ENCODE data around the gene GASK1B.

The GASK1B gene

GRCh38 chr4:158172261-158173258 is at the start of gene GASK1B:
GASK1B (minus strand) TSS chr4:158173025; CDS start chr4:158171375, 1,650 bp downstream.
- peak; percentile 87 for DNase-seq

- DNase-seq, result no peak
Measured at GRCh38 chr4:158219623-158220022, 46.8 kb upstream of the GASK1B start.

- no peak for DNase-seq
Measured at GRCh38 chr4:158217763-158218162, 44.9 kb upstream of the GASK1B start.

- no peak for DNase-seq
Measured at GRCh38 chr4:158214856-158215255, 42.0 kb upstream of the GASK1B start.

- no peak for DNase-seq
Measured at GRCh38 chr4:158213466-158213865, 40.6 kb upstream of the GASK1B start.

- peak; percentile 46 for DNase-seq
Measured at GRCh38 chr4:158211222-158211621, 38.4 kb upstream of the GASK1B start.

GRCh38 chr4:158209825-158210807 is 37.3 kb upstream of the GASK1B start, which contains the start of gene TMEM144:
TMEM144 (plus strand) TSS chr4:158210486; CDS start chr4:158212668, 2,182 bp downstream.
- DNase-seq, result peak; percentile 89

- peak; percentile 35 for DNase-seq
Measured at GRCh38 chr4:158208963-158209640, 36.3 kb upstream of the GASK1B start.

- no peak for DNase-seq
Measured at GRCh38 chr4:158203929-158204328, 31.1 kb upstream of the GASK1B start.

- DNase-seq, result no peak
Measured at GRCh38 chr4:158203436-158203835, 30.6 kb upstream of the GASK1B start.

GRCh38 chr4:158202481-158202880 is 29.7 kb upstream of the GASK1B start:
- DNase-seq, result no peak

GRCh38 chr4:158201876-158202275 is 29.1 kb upstream of the GASK1B start:
- no peak for DNase-seq

- no peak for DNase-seq
Measured at GRCh38 chr4:158201322-158201721, 28.5 kb upstream of the GASK1B start.

- no peak for DNase-seq
Measured at GRCh38 chr4:158200214-158200613, 27.4 kb upstream of the GASK1B start.

GRCh38 chr4:158197194-158197776 is 24.5 kb upstream of the GASK1B start:
- no peak for DNase-seq

- no peak for DNase-seq
Measured at GRCh38 chr4:158195297-158195696, 22.5 kb upstream of the GASK1B start.

- DNase-seq, result peak; percentile 59
Measured at GRCh38 chr4:158193171-158193749, 20.4 kb upstream of the GASK1B start.

- DNase-seq, result no peak
Measured at GRCh38 chr4:158192439-158193158, 19.8 kb upstream of the GASK1B start.

- no peak for DNase-seq
Measured at GRCh38 chr4:158190718-158191117, 17.9 kb upstream of the GASK1B start.

- no peak for DNase-seq
Measured at GRCh38 chr4:158189422-158189821, 16.6 kb upstream of the GASK1B start.

GRCh38 chr4:158186815-158187214 is 14.0 kb upstream of the GASK1B start:
- DNase-seq, result no peak
